Measurements from ENCODE around the gene PDE4D.

DNA sequence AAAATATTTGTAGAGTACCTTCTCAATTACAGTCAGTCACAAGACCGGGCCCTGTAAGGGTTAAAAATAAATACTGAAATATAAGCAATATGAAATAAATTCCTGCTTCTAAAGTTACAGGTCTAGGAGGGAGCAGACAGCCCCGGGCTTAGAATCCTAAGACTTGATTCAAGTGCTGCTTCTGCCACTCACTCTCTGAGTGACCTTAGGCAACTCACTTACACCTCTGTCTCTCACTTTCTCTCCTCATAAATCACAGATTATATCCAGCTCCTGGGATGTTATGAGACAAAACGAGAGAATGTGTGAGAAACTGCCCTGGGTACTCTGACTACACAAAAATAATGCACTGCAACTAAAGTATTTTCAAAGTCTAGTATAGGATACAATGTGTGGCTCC is 101.9 kb downstream of the PDE4D start:
- TF ChIP-seq EZH2phosphoT487 (IDR thresholded peaks at IDR 0.05; ENCODE audit: borderline replicate concordance, low read length), result no peak
- TF ChIP-seq, protein P1, sequence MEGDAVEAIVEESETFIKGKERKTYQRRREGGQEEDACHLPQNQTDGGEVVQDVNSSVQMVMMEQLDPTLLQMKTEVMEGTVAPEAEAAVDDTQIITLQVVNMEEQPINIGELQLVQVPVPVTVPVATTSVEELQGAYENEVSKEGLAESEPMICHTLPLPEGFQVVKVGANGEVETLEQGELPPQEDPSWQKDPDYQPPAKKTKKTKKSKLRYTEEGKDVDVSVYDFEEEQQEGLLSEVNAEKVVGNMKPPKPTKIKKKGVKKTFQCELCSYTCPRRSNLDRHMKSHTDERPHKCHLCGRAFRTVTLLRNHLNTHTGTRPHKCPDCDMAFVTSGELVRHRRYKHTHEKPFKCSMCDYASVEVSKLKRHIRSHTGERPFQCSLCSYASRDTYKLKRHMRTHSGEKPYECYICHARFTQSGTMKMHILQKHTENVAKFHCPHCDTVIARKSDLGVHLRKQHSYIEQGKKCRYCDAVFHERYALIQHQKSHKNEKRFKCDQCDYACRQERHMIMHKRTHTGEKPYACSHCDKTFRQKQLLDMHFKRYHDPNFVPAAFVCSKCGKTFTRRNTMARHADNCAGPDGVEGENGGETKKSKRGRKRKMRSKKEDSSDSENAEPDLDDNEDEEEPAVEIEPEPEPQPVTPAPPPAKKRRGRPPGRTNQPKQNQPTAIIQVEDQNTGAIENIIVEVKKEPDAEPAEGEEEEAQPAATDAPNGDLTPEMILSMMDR (conservative IDR thresholded peaks at IDR 0.05; ENCODE audit: low read depth, low read length), result no peak
- no peak for TF ChIP-seq EZH2 (IDR thresholded peaks at IDR 0.05; ENCODE audit: low read length, unreplicated experiment)
